Measurements from ENCODE around the gene STPG2. TPM values are rescaled to one million over a fixed set of nuclear protein-coding genes. Genes with fewer than 3 reads are reported as not detected.
A peak's percentile ranks its signal among the peaks of the same experiment; 100 is the strongest.
"Not testable (repeated sequence)": the region's sequence is repeated elsewhere in the genome, so short reads cannot be mapped to it uniquely, and the experiment has no call there.

The STPG2 gene
- total RNA-seq, 1 donor from 2014 or later, result not detected

DNA sequence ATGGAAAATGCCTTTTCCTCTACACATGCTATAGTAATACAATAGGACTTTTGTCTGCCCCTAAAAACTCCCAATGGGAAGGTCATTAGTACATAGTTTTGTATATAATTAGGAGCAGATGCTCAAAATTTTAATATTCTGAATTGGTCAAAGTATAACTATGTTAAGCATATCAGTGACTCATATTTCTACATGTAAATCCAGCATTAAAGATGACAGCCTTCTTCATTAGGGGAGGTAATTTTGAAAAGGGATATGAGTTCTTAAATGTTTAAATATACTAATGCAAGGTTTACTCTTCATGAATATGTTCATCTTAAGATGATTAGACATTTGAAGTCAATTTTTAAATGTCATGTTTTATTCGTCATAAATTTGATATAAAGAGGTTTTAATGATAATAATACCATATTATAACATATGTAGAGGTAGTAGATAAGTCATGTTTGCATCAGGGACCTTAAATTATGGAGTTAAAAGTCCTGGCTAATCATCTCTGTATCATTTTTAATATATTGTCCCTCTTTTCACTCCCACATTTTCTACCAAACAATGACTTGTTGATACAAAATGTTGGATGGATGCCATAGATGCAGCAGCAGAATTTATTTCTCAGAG, 218.8 kb downstream of the STPG2 start:
- DNase-seq (ENCODE audit: low read depth), result no peak
- H3K4me3 ChIP-seq (ENCODE audit: low read depth, low read length), result no peak overlapping the region
- TF ChIP-seq, protein P1, sequence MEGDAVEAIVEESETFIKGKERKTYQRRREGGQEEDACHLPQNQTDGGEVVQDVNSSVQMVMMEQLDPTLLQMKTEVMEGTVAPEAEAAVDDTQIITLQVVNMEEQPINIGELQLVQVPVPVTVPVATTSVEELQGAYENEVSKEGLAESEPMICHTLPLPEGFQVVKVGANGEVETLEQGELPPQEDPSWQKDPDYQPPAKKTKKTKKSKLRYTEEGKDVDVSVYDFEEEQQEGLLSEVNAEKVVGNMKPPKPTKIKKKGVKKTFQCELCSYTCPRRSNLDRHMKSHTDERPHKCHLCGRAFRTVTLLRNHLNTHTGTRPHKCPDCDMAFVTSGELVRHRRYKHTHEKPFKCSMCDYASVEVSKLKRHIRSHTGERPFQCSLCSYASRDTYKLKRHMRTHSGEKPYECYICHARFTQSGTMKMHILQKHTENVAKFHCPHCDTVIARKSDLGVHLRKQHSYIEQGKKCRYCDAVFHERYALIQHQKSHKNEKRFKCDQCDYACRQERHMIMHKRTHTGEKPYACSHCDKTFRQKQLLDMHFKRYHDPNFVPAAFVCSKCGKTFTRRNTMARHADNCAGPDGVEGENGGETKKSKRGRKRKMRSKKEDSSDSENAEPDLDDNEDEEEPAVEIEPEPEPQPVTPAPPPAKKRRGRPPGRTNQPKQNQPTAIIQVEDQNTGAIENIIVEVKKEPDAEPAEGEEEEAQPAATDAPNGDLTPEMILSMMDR (conservative IDR thresholded peaks at IDR 0.05; ENCODE audit: low read depth, low read length), result no peak

DNA sequence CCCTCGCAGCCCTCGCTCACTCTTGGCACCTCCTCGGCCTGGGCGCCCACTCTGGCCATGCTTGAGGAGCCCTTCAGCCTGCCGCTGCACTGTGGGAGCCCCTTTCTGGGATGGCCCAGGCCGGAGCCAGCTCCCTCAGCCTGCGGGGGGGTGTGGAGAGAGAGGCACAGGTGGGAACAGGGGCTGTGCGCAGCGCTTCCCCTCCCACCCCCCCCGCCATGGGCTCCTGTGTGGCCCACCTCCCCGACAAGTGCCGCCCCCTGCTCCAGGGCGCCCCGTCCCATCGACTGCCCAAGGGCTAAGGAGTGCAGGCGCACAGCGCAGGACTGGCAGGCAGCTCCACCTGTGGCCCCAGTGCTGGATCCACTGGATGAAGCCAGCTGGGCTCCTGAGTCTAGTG, 220.2 kb downstream of the STPG2 start:
- TF ChIP-seq, protein P1 (conservative IDR thresholded peaks at IDR 0.05; ENCODE audit: low read depth, low read length), result no peak
- DNase-seq (ENCODE audit: low read depth), result no peak

DNA sequence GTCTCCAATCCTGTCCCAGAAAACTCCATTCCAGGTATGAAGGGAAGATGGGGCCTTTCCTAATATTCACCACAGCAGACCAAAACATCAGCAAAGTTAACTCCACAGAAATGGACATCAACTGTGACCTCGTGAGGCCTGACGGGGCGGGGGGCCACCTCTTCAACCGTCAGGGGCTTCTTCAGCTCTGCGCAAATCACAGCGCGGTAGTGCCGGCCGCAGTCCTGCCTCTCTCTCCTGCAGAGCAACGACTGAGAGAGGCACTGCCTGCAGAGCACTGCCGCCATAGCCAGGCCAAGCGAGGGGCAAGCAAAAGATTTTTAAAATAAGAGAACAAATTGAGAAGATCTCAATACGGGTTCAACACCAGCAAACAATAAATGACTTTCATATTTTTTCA, 226.2 kb downstream of the STPG2 start:
- TF ChIP-seq, protein P1 (conservative IDR thresholded peaks at IDR 0.05; ENCODE audit: low read depth, low read length), result no peak
- H3K4me3 ChIP-seq (ENCODE audit: low read depth, low read length), result no peak overlapping the region
- DNase-seq (ENCODE audit: low read depth), result no peak

More for the DNA sequence above, 220.2 kb downstream of the STPG2 start:
- H3K4me3 ChIP-seq (ENCODE audit: low read depth, low read length), result no peak overlapping the region

DNA sequence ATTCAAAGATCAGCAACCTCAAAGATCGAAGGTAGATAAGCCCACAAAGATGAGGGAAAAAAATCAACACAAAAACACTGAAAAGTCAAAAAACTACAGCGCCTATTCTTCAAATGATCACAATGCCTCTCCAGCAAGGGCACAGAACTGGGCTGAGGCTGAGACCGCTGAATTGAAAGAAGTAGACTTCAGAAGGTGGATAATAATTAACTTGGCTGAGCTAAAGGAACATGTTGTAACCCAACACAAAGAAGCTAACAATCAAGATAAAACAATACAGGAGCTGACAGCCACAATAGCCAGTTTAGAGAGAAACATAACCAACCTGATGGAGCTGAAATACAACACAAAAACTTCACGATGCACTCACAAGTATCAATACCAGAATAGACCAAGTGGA, 231.1 kb downstream of the STPG2 start:
- TF ChIP-seq, protein P1 (conservative IDR thresholded peaks at IDR 0.05; ENCODE audit: low read depth, low read length), result no peak
- peak overlapping the region; percentile 48 for H3K4me3 ChIP-seq (ENCODE audit: low read depth, low read length)
- DNase-seq (ENCODE audit: low read depth), result peak; percentile 59

DNA sequence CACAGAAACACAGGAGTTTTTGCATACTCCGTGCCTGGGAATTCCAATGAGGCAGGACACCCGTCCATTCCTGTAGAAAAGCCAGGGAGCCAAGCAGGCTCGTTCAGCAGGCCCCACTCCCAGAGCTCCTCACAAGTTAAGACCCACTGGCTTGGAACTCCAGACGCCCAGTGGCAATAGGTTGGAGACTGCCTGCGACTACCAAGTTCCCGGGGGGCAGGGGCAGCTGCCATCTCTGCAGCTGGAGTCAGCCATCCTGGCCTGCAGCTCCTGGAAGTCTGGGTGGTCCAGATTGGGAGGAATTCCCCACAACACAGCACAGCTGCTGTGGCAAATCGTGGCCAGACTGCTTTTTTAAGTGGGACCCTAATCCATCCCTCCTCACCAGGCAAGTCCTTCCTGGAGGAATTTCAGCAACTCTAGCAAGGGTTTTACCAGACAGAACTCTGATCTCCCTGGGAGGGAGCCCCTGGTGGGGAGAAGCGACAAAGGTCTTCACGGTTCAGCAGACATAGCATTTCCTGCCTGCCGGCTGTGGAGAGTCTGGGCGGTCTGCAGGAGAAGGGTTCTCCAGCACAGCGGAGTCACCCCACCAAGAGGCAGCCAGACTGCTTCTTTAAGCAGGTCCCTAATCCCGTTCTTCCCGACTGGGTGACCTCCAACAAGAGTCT, 231.9 kb downstream of the STPG2 start:
- peak; percentile 36 for DNase-seq (ENCODE audit: low read depth)
- H3K4me3 ChIP-seq (ENCODE audit: low read depth, low read length), result peak overlapping the region; percentile 48
- TF ChIP-seq, protein P1 (conservative IDR thresholded peaks at IDR 0.05; ENCODE audit: low read depth, low read length), result peak; percentile 46

DNA sequence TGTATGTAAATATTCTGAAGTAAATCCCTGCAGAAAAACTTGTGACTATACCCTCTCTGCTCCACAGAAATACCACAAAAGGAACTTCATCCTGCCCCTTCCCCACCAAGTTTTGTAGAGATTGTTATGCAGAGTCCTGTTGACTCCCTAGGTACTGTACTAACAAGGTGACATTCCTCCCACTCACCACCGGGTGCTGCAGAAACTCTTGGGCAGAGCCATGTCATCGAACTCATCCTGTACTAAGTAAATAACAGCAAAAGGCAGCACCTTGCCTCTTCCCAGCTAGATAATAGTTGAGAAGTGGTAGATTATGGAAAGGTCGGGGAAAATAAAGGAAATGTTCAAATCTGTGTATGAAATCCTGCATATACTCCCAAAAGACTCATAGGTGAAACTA, 233.3 kb downstream of the STPG2 start:
- TF ChIP-seq, protein P1 (conservative IDR thresholded peaks at IDR 0.05; ENCODE audit: low read depth, low read length), result peak; percentile 53
- DNase-seq (ENCODE audit: low read depth), result peak; percentile 4
- no peak overlapping the region for H3K4me3 ChIP-seq (ENCODE audit: low read depth, low read length)

DNA sequence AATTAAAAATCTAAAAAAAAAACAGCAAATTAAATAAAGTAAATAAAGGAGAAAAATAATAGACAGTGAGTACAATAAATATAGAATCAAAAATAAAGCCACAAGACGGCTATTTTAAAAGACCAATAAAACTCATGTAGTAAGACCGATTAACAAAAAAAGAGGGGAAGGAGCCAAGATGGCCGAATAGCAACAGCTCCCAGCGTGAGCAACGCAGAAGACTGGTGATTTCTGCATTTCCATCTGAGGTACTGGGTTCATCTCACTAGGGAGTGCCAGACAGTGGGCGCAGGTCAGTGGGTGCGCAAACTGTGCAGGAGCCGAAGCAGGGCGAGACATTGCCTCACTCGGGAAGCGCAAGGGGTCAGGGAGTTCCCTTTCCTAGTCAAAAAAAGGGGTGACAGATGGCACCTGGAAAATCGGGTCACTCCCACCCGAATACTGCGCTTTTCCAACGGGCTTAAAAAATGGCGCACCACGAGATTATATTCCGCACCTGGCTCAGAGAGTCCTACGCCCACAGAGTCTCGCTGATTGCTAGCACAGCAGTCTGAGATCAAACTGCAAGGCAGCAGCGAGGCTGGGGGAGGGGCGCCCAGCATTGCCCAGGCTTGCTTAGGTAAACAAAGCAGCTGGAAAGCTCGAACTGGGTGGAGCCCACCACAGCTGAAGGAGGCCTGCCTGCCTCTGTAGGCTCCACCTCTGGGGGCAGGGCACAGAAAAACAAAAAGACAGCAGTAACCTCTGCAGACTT, 239.7 kb downstream of the STPG2 start:
- DNase-seq (ENCODE audit: low read depth), result not testable (repeated sequence)

More for the DNA sequence above, 239.7 kb downstream of the STPG2 start:
- not testable (repeated sequence) for H3K4me3 ChIP-seq (ENCODE audit: low read depth, low read length)

Data from epithelial cell of proximal tubule (primary cell).